MM.1S (cell line): ENCODE measurements around the gene NETO2.

ENCODE experiments used
- DNase-seq: peaks from one replicate; pipeline ENCODE4 v3.0.0-alpha.2; 2015
- H2AFZ ChIP-seq: fragments of 300-600 bp; sonication (generic); 2 replicates; pipeline ENCODE4 v1.6.0; 2016; ENCODE audit warnings: antibody characterized with exemption, low read length
- H3F3A ChIP-seq: fragments of 300-600 bp; sonication (generic); 2 replicates; pipeline ENCODE4 v1.6.1; 2016; ENCODE audit warnings: mild to moderate bottlenecking, antibody characterized with exemption, low read length, moderate library complexity, mixed read lengths; ENCODE audit not compliant: insufficient read depth
- H3K27ac ChIP-seq: fragments of 300-600 bp; sonication (generic); 2 replicates; pipeline ENCODE4 v1.5.1; 2016; ENCODE audit warnings: mild to moderate bottlenecking, low read length
- H3K27me3 ChIP-seq: fragments of 300-600 bp; sonication (generic); replicated peaks from 2 replicates; pipeline ENCODE4 v1.6.0; 2016; ENCODE audit warnings: low read length; ENCODE audit not compliant: insufficient read depth
- H3K36me3 ChIP-seq: fragments of 300-600 bp; sonication (generic); replicated peaks from 2 replicates; pipeline ENCODE4 v1.6.1; 2016; ENCODE audit warnings: mild to moderate bottlenecking, low read length, mixed read lengths; ENCODE audit not compliant: insufficient read depth
- H3K4me1 ChIP-seq: fragments of 300-600 bp; sonication (generic); 2 replicates; pipeline ENCODE4 v1.6.1; 2016; ENCODE audit warnings: low read length, mixed read lengths
- H3K4me2 ChIP-seq: fragments of 300-600 bp; sonication (generic); 2 replicates; pipeline ENCODE4 v1.6.0; 2016; ENCODE audit warnings: low read depth, low read length
- H3K4me3 ChIP-seq: fragments of 300-600 bp; sonication (generic); 2 replicates; pipeline ENCODE4 v1.5.1; 2016; ENCODE audit warnings: low read length, mixed read lengths
- H3K79me2 ChIP-seq: fragments of 300-600 bp; sonication (generic); 2 replicates; pipeline ENCODE4 v1.6.1; 2016; ENCODE audit warnings: mixed run types, low read length, mixed read lengths
- H3K9ac ChIP-seq: fragments of 300-600 bp; sonication (generic); 2 replicates; pipeline ENCODE4 v1.6.1; 2016; ENCODE audit warnings: low read length, mixed read lengths
- H3K9me2 ChIP-seq: fragments of 300-600 bp; sonication (generic); replicated peaks from 2 replicates; pipeline ENCODE4 v1.6.1; 2016; ENCODE audit warnings: mild to moderate bottlenecking, low read length, mixed read lengths; ENCODE audit not compliant: insufficient read depth
- H3K9me3 ChIP-seq: fragments of 300-600 bp; sonication (generic); replicated peaks from 2 replicates; pipeline ENCODE4 v1.6.1; 2016; ENCODE audit warnings: mild to moderate bottlenecking, low read length, mixed read lengths; ENCODE audit not compliant: insufficient read depth
- H4K20me1 ChIP-seq: fragments of 300-600 bp; sonication (generic); 2 replicates; pipeline ENCODE4 v1.6.1; 2016; ENCODE audit warnings: mild to moderate bottlenecking, low read length, moderate library complexity, mixed read lengths; ENCODE audit not compliant: insufficient read depth
- EZH2 ChIP-seq: fragments of 300-600 bp; sonication (generic); optimal IDR thresholded peaks from 2 replicates; pipeline ENCODE3; 2017; ENCODE audit warnings: low read depth, mild to moderate bottlenecking, antibody characterized with exemption, low read length, mixed read lengths
- EZH2phosphoT487 ChIP-seq: fragments of 300-600 bp; sonication (generic); IDR thresholded peaks from 2 replicates; pipeline ENCODE4 v1.6.1; 2018; ENCODE audit warnings: antibody characterized with exemption, low read length
- TF ChIP-seq, protein P1 (sequence below): fragments of 300-600 bp; sonication (generic); IDR thresholded peaks from 2 replicates; pipeline ENCODE4 v1.5.1; 2016; ENCODE audit warnings: antibody characterized with exemption, low read length, mixed read lengths

The NETO2 gene

GRCh38 chr16:47150067-47150466, 6.3 kb upstream of the NETO2 start:
- H3K36me3 ChIP-seq = no peaks in the 10 kb centered on the region
- no peak overlapping the region for H3K27ac ChIP-seq
- H3K9me3 ChIP-seq = no peaks in the 10 kb centered on the region
- H3K9me2 ChIP-seq = no peaks in the 10 kb centered on the region
- no peaks in the 10 kb centered on the region for H3K27me3 ChIP-seq
- no peak overlapping the region for H3K4me2 ChIP-seq
- no peaks in the 10 kb centered on the region; the same call in 1 of the 2 replicates for H3K4me1 ChIP-seq
- no peaks in the 10 kb centered on the region for H4K20me1 ChIP-seq
- no peaks in the 10 kb centered on the region for H3K79me2 ChIP-seq
- no peak overlapping the region for H3K9ac ChIP-seq
- DNase-seq = no peak
- H3F3A ChIP-seq = no peaks in the 10 kb centered on the region; the same call in 1 of the 2 replicates
- TF ChIP-seq, protein P1, sequence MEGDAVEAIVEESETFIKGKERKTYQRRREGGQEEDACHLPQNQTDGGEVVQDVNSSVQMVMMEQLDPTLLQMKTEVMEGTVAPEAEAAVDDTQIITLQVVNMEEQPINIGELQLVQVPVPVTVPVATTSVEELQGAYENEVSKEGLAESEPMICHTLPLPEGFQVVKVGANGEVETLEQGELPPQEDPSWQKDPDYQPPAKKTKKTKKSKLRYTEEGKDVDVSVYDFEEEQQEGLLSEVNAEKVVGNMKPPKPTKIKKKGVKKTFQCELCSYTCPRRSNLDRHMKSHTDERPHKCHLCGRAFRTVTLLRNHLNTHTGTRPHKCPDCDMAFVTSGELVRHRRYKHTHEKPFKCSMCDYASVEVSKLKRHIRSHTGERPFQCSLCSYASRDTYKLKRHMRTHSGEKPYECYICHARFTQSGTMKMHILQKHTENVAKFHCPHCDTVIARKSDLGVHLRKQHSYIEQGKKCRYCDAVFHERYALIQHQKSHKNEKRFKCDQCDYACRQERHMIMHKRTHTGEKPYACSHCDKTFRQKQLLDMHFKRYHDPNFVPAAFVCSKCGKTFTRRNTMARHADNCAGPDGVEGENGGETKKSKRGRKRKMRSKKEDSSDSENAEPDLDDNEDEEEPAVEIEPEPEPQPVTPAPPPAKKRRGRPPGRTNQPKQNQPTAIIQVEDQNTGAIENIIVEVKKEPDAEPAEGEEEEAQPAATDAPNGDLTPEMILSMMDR = no peak
- TF ChIP-seq EZH2 = no peak
- no peak for TF ChIP-seq EZH2phosphoT487
- no peak overlapping the region for H2AFZ ChIP-seq
- no peak overlapping the region for H3K4me3 ChIP-seq

DNA sequence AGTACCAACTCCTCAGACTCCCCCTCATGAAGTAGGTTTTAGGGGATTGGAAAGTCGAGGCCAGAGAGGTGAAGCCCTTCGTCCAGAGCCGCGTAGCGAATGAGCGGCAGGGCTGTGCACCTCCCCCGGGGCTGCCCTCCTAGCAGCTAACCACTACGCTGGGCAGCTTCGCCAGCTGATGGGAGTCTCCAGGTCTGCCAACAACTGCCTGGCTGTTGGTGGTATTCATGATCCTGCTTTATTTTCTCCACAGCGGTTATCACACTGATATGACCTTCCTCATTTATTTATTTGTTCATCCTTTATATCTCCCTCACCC, 773 bp upstream of the NETO2 start:
- no peaks in the 10 kb centered on the region; the same call in 1 of the 2 replicates for H3K27me3 ChIP-seq
- peak overlapping the region; percentile 61 for H2AFZ ChIP-seq
- no peaks in the 10 kb centered on the region for H3K36me3 ChIP-seq
- H3K79me2 ChIP-seq = peaks cover 6% of the 10 kb centered on the region; the same call in 1 of the 2 replicates
- H3K9me3 ChIP-seq = no peaks in the 10 kb centered on the region
- TF ChIP-seq, protein P1 = no peak; the same call in 1 of the 2 replicates
- TF ChIP-seq EZH2phosphoT487 (no peak), EZH2 (no peak)
- H4K20me1 ChIP-seq = no peaks in the 10 kb centered on the region
- peak overlapping the region; percentile 32 for H3K4me3 ChIP-seq
- no peaks in the 10 kb centered on the region for H3K9me2 ChIP-seq
- no peaks in the 10 kb centered on the region for H3K4me1 ChIP-seq
- H3K27ac ChIP-seq = no peak overlapping the region
- peaks cover 9% of the 10 kb centered on the region for H3F3A ChIP-seq
- no peak for DNase-seq
- H3K9ac ChIP-seq = no peak overlapping the region
- peak overlapping the region; percentile 46; the same call in 1 of the 2 replicates for H3K4me2 ChIP-seq

GRCh38 chr16:47142821-47143676, 696 bp downstream of the NETO2 start:
- Histone ChIP-seq H3K9ac (peak overlapping the region; percentile 40; the same call in 1 of the 2 replicates), H4K20me1 (no peaks in the 10 kb centered on the region), H3K9me2 (no peaks in the 10 kb centered on the region), H3K27me3 (no peaks in the 10 kb centered on the region; the same call in 1 of the 2 replicates), H3K36me3 (no peaks in the 10 kb centered on the region), H3K9me3 (no peaks in the 10 kb centered on the region), H3K4me2 (peak overlapping the region; percentile 84), H3K4me3 (peak overlapping the region; percentile 76), H3K4me1 (no peaks in the 10 kb centered on the region), H3K79me2 (peaks cover 16% of the 10 kb centered on the region; the same call in 1 of the 2 replicates), H3K27ac (no peak overlapping the region), H2AFZ (peak overlapping the region; percentile 84), H3F3A (peaks cover 9% of the 10 kb centered on the region)
- DNase-seq = peak; percentile 79
- TF ChIP-seq EZH2phosphoT487 (no peak), EZH2 (no peak)
- TF ChIP-seq, protein P1 = peak; percentile 59
